ENCODE measurements around the gene IGFL4.

IGFL4 gene

DNA sequence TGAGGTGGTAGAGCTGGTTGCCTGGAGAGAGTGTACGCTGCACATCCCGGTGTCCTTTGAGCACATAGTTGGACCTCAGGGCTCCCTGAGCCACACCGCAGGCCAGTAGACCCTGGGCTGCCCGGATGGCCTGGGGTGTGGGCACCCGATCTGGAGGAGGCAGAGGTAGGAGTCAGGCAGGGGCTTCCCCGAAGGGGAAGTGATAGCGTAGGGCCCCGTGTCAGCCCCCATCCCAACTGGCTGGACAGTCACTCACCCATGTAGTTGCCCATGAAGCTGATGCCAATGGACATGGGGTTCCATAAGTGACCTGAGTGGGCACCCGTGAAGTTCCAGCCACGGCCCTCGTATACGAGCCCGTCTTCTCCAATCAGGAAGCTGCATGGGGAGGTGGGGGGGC, 21.5 kb downstream of the IGFL4 start:
- no peaks in the 10 kb centered on the region; the same call in 1 of the 2 replicates for H4K20me1 ChIP-seq (ENCODE audit: insufficient read depth, low read length)
- H3K4me1 ChIP-seq (ENCODE audit: insufficient read depth, low read length) = no peaks in the 10 kb centered on the region
- H3K27me3 ChIP-seq (ENCODE audit: insufficient read depth, low read length, poor library complexity) = no peaks in the 10 kb centered on the region
- no peak overlapping the region for H2AFZ ChIP-seq (ENCODE audit: low read depth, low read length)
- H3K9ac ChIP-seq (ENCODE audit: low read depth, low read length) = no peak overlapping the region
- H3K9me3 ChIP-seq (ENCODE audit: insufficient read depth, low read length, severe bottlenecking) = no peaks in the 10 kb centered on the region
- H3K36me3 ChIP-seq (ENCODE audit: insufficient read depth, low read length) = peaks cover 23% of the 10 kb centered on the region
- no peak overlapping the region for H3K27ac ChIP-seq (ENCODE audit: low read length)
- TF ChIP-seq EZH2 (IDR thresholded peaks at IDR 0.05; ENCODE audit: borderline replicate concordance, low read depth, low read length, severe bottlenecking) = no peak
- TF ChIP-seq, protein P1, sequence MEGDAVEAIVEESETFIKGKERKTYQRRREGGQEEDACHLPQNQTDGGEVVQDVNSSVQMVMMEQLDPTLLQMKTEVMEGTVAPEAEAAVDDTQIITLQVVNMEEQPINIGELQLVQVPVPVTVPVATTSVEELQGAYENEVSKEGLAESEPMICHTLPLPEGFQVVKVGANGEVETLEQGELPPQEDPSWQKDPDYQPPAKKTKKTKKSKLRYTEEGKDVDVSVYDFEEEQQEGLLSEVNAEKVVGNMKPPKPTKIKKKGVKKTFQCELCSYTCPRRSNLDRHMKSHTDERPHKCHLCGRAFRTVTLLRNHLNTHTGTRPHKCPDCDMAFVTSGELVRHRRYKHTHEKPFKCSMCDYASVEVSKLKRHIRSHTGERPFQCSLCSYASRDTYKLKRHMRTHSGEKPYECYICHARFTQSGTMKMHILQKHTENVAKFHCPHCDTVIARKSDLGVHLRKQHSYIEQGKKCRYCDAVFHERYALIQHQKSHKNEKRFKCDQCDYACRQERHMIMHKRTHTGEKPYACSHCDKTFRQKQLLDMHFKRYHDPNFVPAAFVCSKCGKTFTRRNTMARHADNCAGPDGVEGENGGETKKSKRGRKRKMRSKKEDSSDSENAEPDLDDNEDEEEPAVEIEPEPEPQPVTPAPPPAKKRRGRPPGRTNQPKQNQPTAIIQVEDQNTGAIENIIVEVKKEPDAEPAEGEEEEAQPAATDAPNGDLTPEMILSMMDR (IDR thresholded peaks at IDR 0.05; ENCODE audit: borderline replicate concordance, extremely low read depth, low read length, poor library complexity, severe bottlenecking) = no peak
- H3K79me2 ChIP-seq (ENCODE audit: insufficient read depth, low read length) = no peaks in the 10 kb centered on the region
- H3K4me3 ChIP-seq (ENCODE audit: low read depth in 1 of 2, low read length in 2 of 2) = no peak overlapping the region
- no peak for ATAC-seq (ENCODE audit: insufficient read depth, low read depth)
- H3K4me2 ChIP-seq (ENCODE audit: insufficient read depth, low read length) = no peak overlapping the region
- DNase-seq = no peak

DNA sequence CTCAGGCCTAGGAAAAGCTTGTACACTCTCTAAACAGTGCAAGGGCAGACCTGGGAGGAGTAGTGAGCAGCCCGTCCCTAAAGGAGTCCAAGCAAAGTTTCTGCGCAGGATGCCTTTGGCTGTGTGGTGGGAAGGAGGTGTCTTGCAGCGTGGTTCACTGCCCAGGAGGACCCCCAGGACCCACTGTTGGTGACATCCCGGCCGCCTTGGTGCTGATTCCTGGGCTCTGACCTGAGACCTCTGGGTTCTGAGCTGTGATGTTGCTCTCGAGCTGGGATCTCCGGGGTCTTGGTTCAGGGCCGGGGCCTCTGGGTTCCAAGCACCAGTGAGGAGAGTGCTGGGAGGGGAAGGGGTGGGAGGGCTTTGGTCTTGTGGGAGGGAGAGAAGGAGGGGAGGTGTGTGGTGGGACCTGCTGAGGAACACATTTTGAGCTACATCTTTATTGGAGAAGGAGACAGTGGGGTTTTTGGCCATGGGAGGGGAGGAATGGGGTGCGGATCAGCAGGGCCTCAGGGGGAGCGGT, 22.0 kb downstream of the IGFL4 start:
- no peak overlapping the region for H3K9ac ChIP-seq (ENCODE audit: low read depth, low read length)
- no peak for DNase-seq

DNA sequence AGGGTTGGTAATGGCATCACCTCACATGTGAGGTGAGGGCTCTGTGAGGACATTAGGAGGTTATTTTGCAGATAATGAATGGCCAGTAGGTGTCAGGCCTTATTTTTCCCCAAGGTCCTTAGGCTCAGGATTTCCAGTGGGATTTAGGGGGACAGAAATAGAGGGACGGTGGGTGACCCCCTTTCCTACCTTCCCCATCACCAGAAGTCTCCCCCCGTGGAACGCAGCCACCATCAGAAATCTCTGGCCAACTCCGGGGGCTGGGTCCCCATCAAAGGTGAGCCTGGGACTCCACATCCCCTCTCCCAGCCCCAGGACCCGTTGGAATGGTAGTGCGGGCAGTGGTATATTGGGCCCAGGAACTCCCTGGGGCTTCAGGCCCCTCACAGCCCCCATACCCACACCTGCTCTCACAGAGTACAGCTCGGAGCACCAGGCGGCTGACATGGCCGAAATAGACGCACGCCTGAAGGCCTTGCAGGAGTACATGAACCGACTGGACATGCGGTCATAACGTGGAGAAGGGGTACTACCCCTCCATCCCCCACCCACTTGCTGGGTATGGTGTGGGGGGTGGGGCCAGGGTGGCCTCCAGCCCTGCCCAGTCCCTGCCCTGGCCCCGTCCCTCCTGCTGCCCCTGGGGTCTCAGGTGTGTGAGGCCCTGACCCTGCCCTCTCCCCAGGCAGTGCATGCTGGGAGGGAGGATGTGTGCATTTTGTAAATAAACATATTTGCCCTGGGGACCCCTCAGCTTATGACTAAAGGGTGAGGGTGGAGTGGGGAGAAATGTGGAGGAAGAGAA, 22.7 kb downstream of the IGFL4 start:
- Histone ChIP-seq H3K4me2 (ENCODE audit: insufficient read depth, low read length) (no peak overlapping the region), H3K27ac (ENCODE audit: low read length) (no peak overlapping the region), H3K79me2 (ENCODE audit: insufficient read depth, low read length) (no peaks in the 10 kb centered on the region), H3K4me1 (ENCODE audit: insufficient read depth, low read length) (no peaks in the 10 kb centered on the region), H3K9ac (ENCODE audit: low read depth, low read length) (no peak overlapping the region), H3K9me3 (ENCODE audit: insufficient read depth, low read length, severe bottlenecking) (no peaks in the 10 kb centered on the region), H3K36me3 (ENCODE audit: insufficient read depth, low read length) (peaks cover 23% of the 10 kb centered on the region), H3K27me3 (ENCODE audit: insufficient read depth, low read length, poor library complexity) (no peaks in the 10 kb centered on the region), H4K20me1 (ENCODE audit: insufficient read depth, low read length) (no peaks in the 10 kb centered on the region; the same call in 1 of the 2 replicates), H3K4me3 (ENCODE audit: low read depth in 1 of 2, low read length in 2 of 2) (no peak overlapping the region), H2AFZ (ENCODE audit: low read depth, low read length) (no peak overlapping the region)
- no peak for DNase-seq
- TF ChIP-seq EZH2 (IDR thresholded peaks at IDR 0.05; ENCODE audit: borderline replicate concordance, low read depth, low read length, severe bottlenecking) = no peak
- TF ChIP-seq, protein P1 (IDR thresholded peaks at IDR 0.05; ENCODE audit: borderline replicate concordance, extremely low read depth, low read length, poor library complexity, severe bottlenecking) = no peak
- ATAC-seq (ENCODE audit: insufficient read depth, low read depth) = no peak

More for the DNA sequence above, 22.0 kb downstream of the IGFL4 start:
- Histone ChIP-seq H3K36me3 (ENCODE audit: insufficient read depth, low read length) (peaks cover 23% of the 10 kb centered on the region), H3K79me2 (ENCODE audit: insufficient read depth, low read length) (no peaks in the 10 kb centered on the region), H4K20me1 (ENCODE audit: insufficient read depth, low read length) (no peaks in the 10 kb centered on the region; the same call in 1 of the 2 replicates), H3K4me2 (ENCODE audit: insufficient read depth, low read length) (no peak overlapping the region), H3K4me1 (ENCODE audit: insufficient read depth, low read length) (no peaks in the 10 kb centered on the region), H3K9me3 (ENCODE audit: insufficient read depth, low read length, severe bottlenecking) (no peaks in the 10 kb centered on the region), H3K4me3 (ENCODE audit: low read depth in 1 of 2, low read length in 2 of 2) (no peak overlapping the region), H2AFZ (ENCODE audit: low read depth, low read length) (no peak overlapping the region), H3K27ac (ENCODE audit: low read length) (no peak overlapping the region), H3K27me3 (ENCODE audit: insufficient read depth, low read length, poor library complexity) (no peaks in the 10 kb centered on the region)
- no peak for ATAC-seq (ENCODE audit: insufficient read depth, low read depth)
- no peak for TF ChIP-seq EZH2 (IDR thresholded peaks at IDR 0.05; ENCODE audit: borderline replicate concordance, low read depth, low read length, severe bottlenecking)
- TF ChIP-seq, protein P1 (IDR thresholded peaks at IDR 0.05; ENCODE audit: borderline replicate concordance, extremely low read depth, low read length, poor library complexity, severe bottlenecking) = no peak

Data from DND-41 (cell line).